ENCODE results near the gene RINL. TPM values are rescaled to one million over a fixed set of nuclear protein-coding genes. Genes with fewer than 3 reads are reported as not detected.

RINL gene
- total RNA-seq (2021) = 12.6 to 14.6 TPM (median 14.5 TPM) in 3 replicates
- percentile 27 among the genes with signal in this experiment for Bru-seq, nascent RNA
- long read RNA-seq, experiment 1, partial matches to known transcripts = 9 of 13 reads
- long read RNA-seq, experiment 1, other reads (novel, unspliced or antisense) = 2 of 13 reads
- long read RNA-seq, experiment 2, partial matches to known transcripts = 2 of 16 reads
- long read RNA-seq, experiment 2, other reads (novel, unspliced or antisense) = 13 of 16 reads
- long read RNA-seq, experiment 3, partial matches to known transcripts = 2 of 6 reads
- long read RNA-seq, experiment 3, other reads (novel, unspliced or antisense) = 0 of 6 reads

GRCh38 chr19:38877781-38878574, at the start of gene RINL:
TSS of gene RINL (minus strand) at chr19:38878275. CDS start at chr19:38876742, 1,533 bp downstream.
- ATAC-seq (peak; percentile 45), DNase-seq (ENCODE audit: low spot score) (no peak)
- CTCF ChIA-PET = interaction anchor here (0.7 to 7.1 kb wide), 8 partner anchors 9 to 122 kb away, joined by 3 to 43 read pairs (median 5); partner anchors contain the start of genes MRPS12, NFKBIB and SARS2
- Mint-ChIP-seq H3K9me3 (no peaks in the 10 kb centered on the region), H3K27me3 (ENCODE audit: low read depth) (no peaks in the 10 kb centered on the region; the same call in 1 of the 2 replicates), H3K4me1 (peaks cover 26% of the 10 kb centered on the region), H3K27ac (peak within 1 kb of the TSS; percentile 83; the same call in 1 of the 2 replicates), H3K4me3 (peak within 1 kb of the TSS; percentile 39; the same call in 1 of the 2 replicates), H3K36me3 (no peaks in the 10 kb centered on the region)
- TF ChIP-seq ELF4 (CRISPR knock-in tag; IDR thresholded peaks at IDR 0.05; ENCODE audit: low read depth) (no peak), ERG (CRISPR knock-in tag; IDR thresholded peaks at IDR 0.05) (no peak), RORB (CRISPR knock-in tag; IDR thresholded peaks at IDR 0.05) (no peak), ZNF671 (CRISPR knock-in tag; IDR thresholded peaks at IDR 0.05) (no peak), FOXK1 (CRISPR knock-in tag; IDR thresholded peaks at IDR 0.05) (no peak), TP53 (CRISPR knock-in tag; IDR thresholded peaks at IDR 0.05) (no peak), PRDM15 (CRISPR knock-in tag; IDR thresholded peaks at IDR 0.05) (no peak), AR (CRISPR knock-in tag; IDR thresholded peaks at IDR 0.05) (no peak), CREM (CRISPR knock-in tag; IDR thresholded peaks at IDR 0.05) (no peak), IRF1 (CRISPR knock-in tag; IDR thresholded peaks at IDR 0.05) (no peak), SMAD3 (CRISPR knock-in tag; IDR thresholded peaks at IDR 0.05; ENCODE audit: borderline replicate concordance) (no peak), HMGA2 (CRISPR knock-in tag; IDR thresholded peaks at IDR 0.05) (no peak)
- TF ChIP-seq, protein P1, sequence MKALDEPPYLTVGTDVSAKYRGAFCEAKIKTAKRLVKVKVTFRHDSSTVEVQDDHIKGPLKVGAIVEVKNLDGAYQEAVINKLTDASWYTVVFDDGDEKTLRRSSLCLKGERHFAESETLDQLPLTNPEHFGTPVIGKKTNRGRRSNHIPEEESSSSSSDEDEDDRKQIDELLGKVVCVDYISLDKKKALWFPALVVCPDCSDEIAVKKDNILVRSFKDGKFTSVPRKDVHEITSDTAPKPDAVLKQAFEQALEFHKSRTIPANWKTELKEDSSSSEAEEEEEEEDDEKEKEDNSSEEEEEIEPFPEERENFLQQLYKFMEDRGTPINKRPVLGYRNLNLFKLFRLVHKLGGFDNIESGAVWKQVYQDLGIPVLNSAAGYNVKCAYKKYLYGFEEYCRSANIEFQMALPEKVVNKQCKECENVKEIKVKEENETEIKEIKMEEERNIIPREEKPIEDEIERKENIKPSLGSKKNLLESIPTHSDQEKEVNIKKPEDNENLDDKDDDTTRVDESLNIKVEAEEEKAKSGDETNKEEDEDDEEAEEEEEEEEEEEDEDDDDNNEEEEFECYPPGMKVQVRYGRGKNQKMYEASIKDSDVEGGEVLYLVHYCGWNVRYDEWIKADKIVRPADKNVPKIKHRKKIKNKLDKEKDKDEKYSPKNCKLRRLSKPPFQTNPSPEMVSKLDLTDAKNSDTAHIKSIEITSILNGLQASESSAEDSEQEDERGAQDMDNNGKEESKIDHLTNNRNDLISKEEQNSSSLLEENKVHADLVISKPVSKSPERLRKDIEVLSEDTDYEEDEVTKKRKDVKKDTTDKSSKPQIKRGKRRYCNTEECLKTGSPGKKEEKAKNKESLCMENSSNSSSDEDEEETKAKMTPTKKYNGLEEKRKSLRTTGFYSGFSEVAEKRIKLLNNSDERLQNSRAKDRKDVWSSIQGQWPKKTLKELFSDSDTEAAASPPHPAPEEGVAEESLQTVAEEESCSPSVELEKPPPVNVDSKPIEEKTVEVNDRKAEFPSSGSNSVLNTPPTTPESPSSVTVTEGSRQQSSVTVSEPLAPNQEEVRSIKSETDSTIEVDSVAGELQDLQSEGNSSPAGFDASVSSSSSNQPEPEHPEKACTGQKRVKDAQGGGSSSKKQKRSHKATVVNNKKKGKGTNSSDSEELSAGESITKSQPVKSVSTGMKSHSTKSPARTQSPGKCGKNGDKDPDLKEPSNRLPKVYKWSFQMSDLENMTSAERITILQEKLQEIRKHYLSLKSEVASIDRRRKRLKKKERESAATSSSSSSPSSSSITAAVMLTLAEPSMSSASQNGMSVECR (CRISPR knock-in tag; IDR thresholded peaks at IDR 0.05; ENCODE audit: borderline replicate concordance) = no peak
- TF ChIP-seq, protein P2, sequence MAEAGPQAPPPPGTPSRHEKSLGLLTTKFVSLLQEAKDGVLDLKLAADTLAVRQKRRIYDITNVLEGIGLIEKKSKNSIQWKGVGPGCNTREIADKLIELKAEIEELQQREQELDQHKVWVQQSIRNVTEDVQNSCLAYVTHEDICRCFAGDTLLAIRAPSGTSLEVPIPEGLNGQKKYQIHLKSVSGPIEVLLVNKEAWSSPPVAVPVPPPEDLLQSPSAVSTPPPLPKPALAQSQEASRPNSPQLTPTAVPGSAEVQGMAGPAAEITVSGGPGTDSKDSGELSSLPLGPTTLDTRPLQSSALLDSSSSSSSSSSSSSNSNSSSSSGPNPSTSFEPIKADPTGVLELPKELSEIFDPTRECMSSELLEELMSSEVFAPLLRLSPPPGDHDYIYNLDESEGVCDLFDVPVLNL (CRISPR knock-in tag; IDR thresholded peaks at IDR 0.05; ENCODE audit: borderline replicate concordance, low read depth) = no peak
- TF ChIP-seq, protein P3, sequence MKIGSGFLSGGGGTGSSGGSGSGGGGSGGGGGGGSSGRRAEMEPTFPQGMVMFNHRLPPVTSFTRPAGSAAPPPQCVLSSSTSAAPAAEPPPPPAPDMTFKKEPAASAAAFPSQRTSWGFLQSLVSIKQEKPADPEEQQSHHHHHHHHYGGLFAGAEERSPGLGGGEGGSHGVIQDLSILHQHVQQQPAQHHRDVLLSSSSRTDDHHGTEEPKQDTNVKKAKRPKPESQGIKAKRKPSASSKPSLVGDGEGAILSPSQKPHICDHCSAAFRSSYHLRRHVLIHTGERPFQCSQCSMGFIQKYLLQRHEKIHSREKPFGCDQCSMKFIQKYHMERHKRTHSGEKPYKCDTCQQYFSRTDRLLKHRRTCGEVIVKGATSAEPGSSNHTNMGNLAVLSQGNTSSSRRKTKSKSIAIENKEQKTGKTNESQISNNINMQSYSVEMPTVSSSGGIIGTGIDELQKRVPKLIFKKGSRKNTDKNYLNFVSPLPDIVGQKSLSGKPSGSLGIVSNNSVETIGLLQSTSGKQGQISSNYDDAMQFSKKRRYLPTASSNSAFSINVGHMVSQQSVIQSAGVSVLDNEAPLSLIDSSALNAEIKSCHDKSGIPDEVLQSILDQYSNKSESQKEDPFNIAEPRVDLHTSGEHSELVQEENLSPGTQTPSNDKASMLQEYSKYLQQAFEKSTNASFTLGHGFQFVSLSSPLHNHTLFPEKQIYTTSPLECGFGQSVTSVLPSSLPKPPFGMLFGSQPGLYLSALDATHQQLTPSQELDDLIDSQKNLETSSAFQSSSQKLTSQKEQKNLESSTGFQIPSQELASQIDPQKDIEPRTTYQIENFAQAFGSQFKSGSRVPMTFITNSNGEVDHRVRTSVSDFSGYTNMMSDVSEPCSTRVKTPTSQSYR (CRISPR knock-in tag; IDR thresholded peaks at IDR 0.05) = no peak
- POLR2A ChIA-PET = interaction anchor here (0.6 to 0.7 kb wide), 3 partner anchors 9 to 282 kb away, joined by 3 to 5 read pairs (median 3); no protein-coding TSS in a partner anchor

Data from WTC11 (cell line).